H9 (cell line): ENCODE data around the gene MYRF. TPM values are rescaled to one million over a fixed set of nuclear protein-coding genes. Genes with fewer than 3 reads are reported as not detected.

Experiments
- DNase-seq: peaks from one replicate; pipeline ENCODE4 v3.0.0-alpha.2; 2017
- H2AFZ ChIP-seq: one replicate; pipeline ENCODE4 v1.6.1; 2013; ENCODE audit warnings: mild to moderate bottlenecking, low read length, control low read depth, moderate library complexity
- H2AK5ac ChIP-seq: 2 replicates; pipeline ENCODE4 v1.6.1; 2013; ENCODE audit warnings: low read length, control low read depth, mixed read lengths; ENCODE audit not compliant: insufficient read length
- H2BK120ac ChIP-seq: one replicate; pipeline ENCODE4 v1.6.1; 2013; ENCODE audit warnings: low read depth, mild to moderate bottlenecking, low read length, control low read depth, inconsistent platforms; ENCODE audit not compliant: poor library complexity, severe bottlenecking
- H2BK12ac ChIP-seq: 2 replicates; pipeline ENCODE4 v1.6.1; 2013; ENCODE audit warnings: low read length, control low read depth, mixed read lengths, low read depth; ENCODE audit not compliant: insufficient read length
- H2BK15ac ChIP-seq: 2 replicates; pipeline ENCODE4 v1.6.1; 2013; ENCODE audit warnings: low read depth, low read length, control low read depth
- H2BK20ac ChIP-seq: one replicate; pipeline ENCODE4 v1.6.1; 2013; ENCODE audit warnings: low read depth, mild to moderate bottlenecking, low read length, control low read depth, inconsistent platforms; ENCODE audit not compliant: poor library complexity, severe bottlenecking
- H2BK5ac ChIP-seq: 2 replicates; pipeline ENCODE4 v1.6.1; 2013; ENCODE audit warnings: low read length, control low read depth, mixed read lengths; ENCODE audit not compliant: insufficient read length
- H3K14ac ChIP-seq: 2 replicates; pipeline ENCODE4 v1.6.1; 2013; ENCODE audit warnings: low read length, control low read depth; ENCODE audit not compliant: insufficient read depth
- H3K18ac ChIP-seq: 2 replicates; pipeline ENCODE4 v1.6.1; 2013; ENCODE audit warnings: low read depth, mild to moderate bottlenecking, mixed read lengths, low read length, control low read depth; ENCODE audit not compliant: insufficient read length
- H3K23ac ChIP-seq: 2 replicates; pipeline ENCODE4 v1.6.1; 2013; ENCODE audit warnings: low read length, control low read depth, mixed read lengths, low read depth; ENCODE audit not compliant: insufficient read length
- H3K23me2 ChIP-seq: 2 replicates; pipeline ENCODE4 v1.6.1; 2013; ENCODE audit warnings: low read depth, mild to moderate bottlenecking, mixed read lengths, low read length, control low read depth; ENCODE audit not compliant: insufficient read length, poor library complexity, severe bottlenecking
- H3K27ac ChIP-seq: 2 replicates; pipeline ENCODE4 v1.5.1; 2013; ENCODE audit warnings: low read length, control low read depth, mixed read lengths, low read depth; ENCODE audit not compliant: insufficient read length
- H3K27me3 ChIP-seq: 2 replicates; pipeline ENCODE4 v1.6.1; 2013; ENCODE audit warnings: low read length, control low read depth, inconsistent platforms; ENCODE audit not compliant: insufficient read depth
- H3K4ac ChIP-seq: 2 replicates; pipeline ENCODE4 v1.6.1; 2013; ENCODE audit warnings: low read depth, mild to moderate bottlenecking, control low read depth, inconsistent platforms, low read length, moderate library complexity
- H3K4me1 ChIP-seq: 2 replicates; pipeline ENCODE4 v1.6.1; 2013; ENCODE audit warnings: low read length, control low read depth, inconsistent platforms; ENCODE audit not compliant: insufficient read depth
- H3K4me2 ChIP-seq: 2 replicates; pipeline ENCODE4 v1.6.1; 2013; ENCODE audit warnings: low read length, control low read depth, mixed read lengths; ENCODE audit not compliant: insufficient read length, insufficient read depth
- H3K56ac ChIP-seq: 2 replicates; pipeline ENCODE4 v1.6.1; 2013; ENCODE audit warnings: low read depth, mild to moderate bottlenecking, mixed read lengths, low read length, control low read depth; ENCODE audit not compliant: insufficient read length
- H3K79me1 ChIP-seq: 2 replicates; pipeline ENCODE4 v1.6.1; 2013; ENCODE audit warnings: low read depth, mild to moderate bottlenecking, moderate library complexity, low read length, control low read depth, inconsistent platforms; ENCODE audit not compliant: insufficient read depth, poor library complexity, severe bottlenecking
- H3K79me2 ChIP-seq: 2 replicates; pipeline ENCODE4 v1.6.1; 2013; ENCODE audit warnings: low read length, control low read depth, inconsistent platforms; ENCODE audit not compliant: insufficient read depth
- H3K9ac ChIP-seq: 2 replicates; pipeline ENCODE4 v1.6.1; 2013; ENCODE audit warnings: low read length, control low read depth, mixed read lengths; ENCODE audit not compliant: insufficient read length; ENCODE audit errors: extremely low read depth
- H3K9me3 ChIP-seq: one replicate; pipeline ENCODE4 v1.6.1; 2013; ENCODE audit warnings: low read depth, low read length, inconsistent platforms; ENCODE audit not compliant: control insufficient read depth
- H3T11ph ChIP-seq: one replicate; pipeline ENCODE4 v1.6.1; 2013; ENCODE audit warnings: mild to moderate bottlenecking, low read length, control low read depth, inconsistent platforms
- H4K20me1 ChIP-seq: one replicate; pipeline ENCODE4 v1.6.1; 2013; ENCODE audit not compliant: control insufficient read depth, insufficient read length, insufficient read depth
- H4K5ac ChIP-seq: 2 replicates; pipeline ENCODE4 v1.6.1; 2013; ENCODE audit warnings: low read depth, mild to moderate bottlenecking, mixed read lengths, low read length, control low read depth; ENCODE audit not compliant: insufficient read length
- H4K8ac ChIP-seq: replicated peaks from 2 replicates; pipeline ENCODE4 v1.6.1; 2013; ENCODE audit warnings: low read length, control low read depth, mixed read lengths, low read depth; ENCODE audit not compliant: insufficient read length
- H4K91ac ChIP-seq: 2 replicates; pipeline ENCODE4 v1.6.1; 2013; ENCODE audit warnings: low read depth, mild to moderate bottlenecking, moderate library complexity, mixed read lengths, low read length, control low read depth; ENCODE audit not compliant: insufficient read length
- H3K27ac Mint-ChIP-seq, 3 experiments: 2 replicates in 2 of 3; 3 replicates in 1 of 3; pipeline ENCODE4 v1.8.0; 2020 to 2021; ENCODE audit warnings: mixed read lengths in 3 of 3, mild to moderate bottlenecking in 1 of 3, moderate library complexity in 1 of 3
- H3K27me3 Mint-ChIP-seq: 2 replicates; pipeline ENCODE4 v1.8.0; 2021; ENCODE audit warnings: low read depth, mild to moderate bottlenecking, moderate library complexity, mixed read lengths
- H3K36me3 Mint-ChIP-seq, 3 experiments: 2 replicates in 2 of 3; 3 replicates in 1 of 3; pipeline ENCODE4 v1.8.0; 2020 to 2021; ENCODE audit warnings: low read depth in 3 of 3, mixed read lengths in 3 of 3; ENCODE audit not compliant: insufficient read depth in 1 of 3
- H3K4me1 Mint-ChIP-seq, 2 experiments: 2 replicates each; pipeline ENCODE4 v1.8.0; 2020; ENCODE audit warnings: mixed read lengths in 2 of 2
- H3K4me3 Mint-ChIP-seq, 2 experiments: 2 replicates in 1 of 2; 3 replicates in 1 of 2; pipeline ENCODE4 v1.8.0; 2020 to 2021; ENCODE audit warnings: mild to moderate bottlenecking in 2 of 2, mixed read lengths in 2 of 2, moderate library complexity in 1 of 2
- H3K9me3 Mint-ChIP-seq, 2 experiments: 2 replicates in 1 of 2; 3 replicates in 1 of 2; pipeline ENCODE4 v1.8.0; 2020; ENCODE audit warnings: mild to moderate bottlenecking in 2 of 2, mixed read lengths in 2 of 2, moderate library complexity in 1 of 2
- CTCF ChIP-seq: fragments of 200-600 bp; sonication (generic); conservative IDR thresholded peaks from 3 replicates; pipeline ENCODE4 v1.8.0; 2021; ENCODE audit warnings: antibody characterized with exemption, mild to moderate bottlenecking
- WGBS: extraction: QIAGEN DNeasy Blood & Tissue Kit; methylation state at CpG from one replicate; pipeline ENCODE4 v1.1.7; 2013; ENCODE audit warnings: missing lambda C conversion rate, low lambda C conversion rate, mixed read lengths; ENCODE audit not compliant: insufficient read length; ENCODE audit errors: extremely low coverage; 5-methylcytosine and 5-hydroxymethylcytosine counted together
- total RNA-seq: library from RNA; stranded (reverse); gene quantifications from 2 replicates; pipeline ENCODE4 v1.2.1, GENCODE V29; 2021

Gene MYRF
- total RNA-seq, 1 experiment from 2014 or later, result 13.9 TPM

GRCh38 chr11:61720597-61720996 lies 31.8 kb upstream of the MYRF start:
- H2BK15ac ChIP-seq, result no peak overlapping the region
- no peaks in the 10 kb centered on the region for H3K79me1 ChIP-seq
- no peak overlapping the region for H3K4me2 ChIP-seq
- H3K27me3 ChIP-seq, result no peaks in the 10 kb centered on the region
- no peak overlapping the region for H3K9ac ChIP-seq
- H4K8ac ChIP-seq, result no peak overlapping the region
- H4K91ac ChIP-seq, result no peak overlapping the region
- peaks cover 4% of the 10 kb centered on the region for H3K23me2 ChIP-seq
- Mint-ChIP-seq H3K36me3 (peaks cover 0 to 12% (median 10%) of the 10 kb centered on the region in 3 experiments; a peak in 4 of 7 replicates), H3K4me3 (no peak overlapping the region), H3K27ac (no peak overlapping the region; a peak in 1 of 7 replicates), H3K9me3 (no peaks in the 10 kb centered on the region), H3K27me3 (no peaks in the 10 kb centered on the region), H3K4me1 (peaks cover 35 to 37% of the 10 kb centered on the region in 2 experiments)
- H3T11ph ChIP-seq, result no peak overlapping the region
- H3K56ac ChIP-seq, result no peak overlapping the region
- no peak overlapping the region for H3K14ac ChIP-seq
- no peak overlapping the region for H2BK5ac ChIP-seq
- H2BK120ac ChIP-seq, result no peak overlapping the region
- no peak overlapping the region for H3K4ac ChIP-seq
- H3K23ac ChIP-seq, result no peak overlapping the region
- H2AFZ ChIP-seq, result no peak overlapping the region
- no peak overlapping the region for H3K27ac ChIP-seq
- no peak overlapping the region for H4K5ac ChIP-seq
- H3K4me1 ChIP-seq, result peaks cover 5% of the 10 kb centered on the region; the same call in 1 of the 2 replicates
- no peaks in the 10 kb centered on the region for H4K20me1 ChIP-seq
- H2BK20ac ChIP-seq, result no peak overlapping the region
- no peak for DNase-seq
- H2BK12ac ChIP-seq, result no peak overlapping the region
- TF ChIP-seq CTCF, result no peak
- no peak overlapping the region for H2AK5ac ChIP-seq
- H3K18ac ChIP-seq, result no peak overlapping the region
- WGBS, result no CpG with 5 or more reads among the region's 20 CpGs
- no peaks in the 10 kb centered on the region; the same call in 1 of the 2 replicates for H3K79me2 ChIP-seq
- no peaks in the 10 kb centered on the region for H3K9me3 ChIP-seq
